Activated CD4-positive, alpha-beta T cell treated with anti-CD3 and anti-CD28 coated beads for 36 hours (primary cell): ENCODE results near the gene CDH4. TPM values are rescaled to one million over a fixed set of nuclear protein-coding genes. Genes with fewer than 3 reads are reported as not detected.

Source experiments
- ATAC-seq: fragments of 200-7000 bp; cut with Tn5 transposase; one replicate; pipeline ENCODE4 v1.10.0; 2021; ENCODE audit warnings: mild to moderate bottlenecking, moderate library complexity
- CTCF ChIA-PET: fragments of 350-600 bp; sonication (Branson Sonifier 250); formaldehyde crosslinking; loops from one replicate; lab custom pipeline; 2021; ENCODE audit warnings: antibody characterized with exemption; lab: Charles Lee
- POLR2A ChIA-PET: fragments of 350-600 bp; sonication (Branson Sonifier 250); formaldehyde crosslinking; loops from one replicate; lab custom pipeline; 2021; ENCODE audit warnings: antibody characterized with exemption, inconsistent platforms; lab: Charles Lee
- DNase-seq: peaks from one replicate; pipeline ENCODE4 v3.0.0-alpha.2; 2020
- H3K27ac Mint-ChIP-seq: one replicate; pipeline ENCODE4 v1.8.0; 2021; ENCODE audit warnings: mixed read lengths
- H3K27me3 Mint-ChIP-seq: one replicate; pipeline ENCODE4 v1.8.0; 2021; ENCODE audit warnings: mixed read lengths
- H3K36me3 Mint-ChIP-seq: one replicate; pipeline ENCODE4 v1.8.0; 2021; ENCODE audit warnings: low read depth, mixed read lengths
- H3K4me1 Mint-ChIP-seq: one replicate; pipeline ENCODE4 v1.8.0; 2021; ENCODE audit warnings: mixed read lengths
- H3K4me3 Mint-ChIP-seq: one replicate; pipeline ENCODE4 v1.8.0; 2021; ENCODE audit warnings: mild to moderate bottlenecking, moderate library complexity, mixed read lengths
- H3K9me3 Mint-ChIP-seq: one replicate; pipeline ENCODE4 v1.8.0; 2021; ENCODE audit warnings: low read depth, mixed read lengths
- intact Hi-C, 2 experiments: fragments of 100-400 bp; cut with DNase I in 1 of 2; cut with micrococcal nuclease in 1 of 2; formaldehyde crosslinking; loops; one replicate each; pipeline versions ENCODE4 v1.14.2 to v1.15.1; 2022 to 2024; cut with DNase I, micrococcal nuclease
- total RNA-seq, 2 experiments: library from RNA; stranded (reverse); gene quantifications; one replicate each; pipeline ENCODE4 v1.2.3, GENCODE V29; 2021

The CDH4 gene
- total RNA-seq, 2 experiments from 2014 or later = not detected

GRCh38 chr20:61684136-61684535, 432.1 kb downstream of the CDH4 start:
- no peak overlapping the region for H3K27ac Mint-ChIP-seq
- H3K4me1 Mint-ChIP-seq = no peaks in the 10 kb centered on the region
- ChIA-PET POLR2A (no interaction called here), CTCF (no interaction called here)
- no peak overlapping the region for H3K4me3 Mint-ChIP-seq
- no peaks in the 10 kb centered on the region for H3K27me3 Mint-ChIP-seq
- DNase-seq = no peak
- no peaks in the 10 kb centered on the region for H3K9me3 Mint-ChIP-seq
- H3K36me3 Mint-ChIP-seq = no peaks in the 10 kb centered on the region
- intact Hi-C loops = no loop called here
- no peak for ATAC-seq

DNA sequence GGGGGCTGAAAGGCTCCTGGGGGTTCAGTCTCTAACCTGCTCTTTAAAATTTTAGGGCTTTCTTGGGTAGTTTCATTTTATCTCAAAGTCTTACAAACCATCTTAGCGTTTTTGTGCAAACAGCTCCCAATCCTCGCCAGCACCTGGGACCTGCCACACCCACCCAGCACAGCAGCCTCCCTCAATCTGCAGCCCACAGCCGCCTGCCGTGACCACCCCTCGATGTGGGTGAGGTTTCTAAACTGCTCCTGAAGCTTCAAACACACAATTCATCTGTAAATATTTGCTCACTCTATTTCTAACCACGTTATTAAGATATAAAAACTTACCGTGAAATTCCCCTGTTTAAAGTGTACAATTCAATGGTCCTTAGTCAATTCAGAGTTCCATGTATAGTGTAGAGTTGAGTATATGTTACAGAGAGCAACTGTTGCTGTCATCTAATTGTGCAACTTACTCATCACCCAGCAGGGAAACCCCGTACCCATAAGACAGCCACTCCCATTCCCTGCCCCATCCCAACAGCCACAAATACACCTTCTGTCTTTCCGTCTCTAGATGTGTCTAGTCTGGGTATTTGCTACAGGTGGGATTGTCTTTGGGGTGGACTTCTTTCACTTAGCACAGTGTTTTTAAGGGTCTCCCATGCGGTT, 432.6 kb downstream of the CDH4 start:
- no peak overlapping the region for H3K4me3 Mint-ChIP-seq
- ChIA-PET CTCF (no interaction called here), POLR2A (no interaction called here)
- H3K4me1 Mint-ChIP-seq = no peaks in the 10 kb centered on the region
- H3K27ac Mint-ChIP-seq = no peak overlapping the region
- intact Hi-C loops = no loop called here
- DNase-seq (no peak), ATAC-seq (no peak)
- no peaks in the 10 kb centered on the region for H3K9me3 Mint-ChIP-seq
- H3K27me3 Mint-ChIP-seq = peaks cover 2% of the 10 kb centered on the region
- H3K36me3 Mint-ChIP-seq = no peaks in the 10 kb centered on the region

DNA sequence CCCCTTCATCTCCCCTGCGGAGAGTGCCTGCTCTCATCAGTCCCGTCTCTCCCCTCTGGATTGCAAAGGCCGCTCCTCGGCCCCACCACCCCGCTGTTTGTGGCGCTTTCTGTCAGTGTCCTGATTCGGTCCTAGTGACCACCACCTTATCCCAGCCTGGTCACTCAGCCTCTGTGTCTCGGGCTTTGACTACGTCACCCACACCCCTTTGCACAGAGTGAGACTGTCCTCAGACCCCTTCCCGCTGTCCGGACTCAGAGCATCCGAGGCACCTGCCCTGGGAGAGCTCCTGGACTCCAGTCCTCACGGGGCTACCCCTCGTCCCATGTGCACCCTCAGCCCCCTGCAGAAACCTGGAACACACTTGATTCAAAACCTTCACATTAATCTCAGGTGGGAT, 433.4 kb downstream of the CDH4 start:
- intact Hi-C loops = no loop called here
- no peak overlapping the region for H3K4me3 Mint-ChIP-seq
- no peaks in the 10 kb centered on the region for H3K9me3 Mint-ChIP-seq
- H3K4me1 Mint-ChIP-seq = no peaks in the 10 kb centered on the region
- no peak overlapping the region for H3K27ac Mint-ChIP-seq
- ChIA-PET POLR2A (no interaction called here), CTCF (no interaction called here)
- H3K27me3 Mint-ChIP-seq = peaks cover 2% of the 10 kb centered on the region
- ATAC-seq (no peak), DNase-seq (no peak)
- no peaks in the 10 kb centered on the region for H3K36me3 Mint-ChIP-seq

- ChIA-PET POLR2A (no interaction called here), CTCF (no interaction called here)
- DNase-seq (no peak), ATAC-seq (no peak)
- no peak overlapping the region for H3K27ac Mint-ChIP-seq
- no peaks in the 10 kb centered on the region for H3K4me1 Mint-ChIP-seq
- H3K9me3 Mint-ChIP-seq = no peaks in the 10 kb centered on the region
- intact Hi-C loops = no loop called here
- no peak overlapping the region for H3K4me3 Mint-ChIP-seq
- no peaks in the 10 kb centered on the region for H3K36me3 Mint-ChIP-seq
- H3K27me3 Mint-ChIP-seq = peaks cover 2% of the 10 kb centered on the region
Measured at GRCh38 chr20:61686051-61686936, 434.2 kb downstream of the CDH4 start.

DNA sequence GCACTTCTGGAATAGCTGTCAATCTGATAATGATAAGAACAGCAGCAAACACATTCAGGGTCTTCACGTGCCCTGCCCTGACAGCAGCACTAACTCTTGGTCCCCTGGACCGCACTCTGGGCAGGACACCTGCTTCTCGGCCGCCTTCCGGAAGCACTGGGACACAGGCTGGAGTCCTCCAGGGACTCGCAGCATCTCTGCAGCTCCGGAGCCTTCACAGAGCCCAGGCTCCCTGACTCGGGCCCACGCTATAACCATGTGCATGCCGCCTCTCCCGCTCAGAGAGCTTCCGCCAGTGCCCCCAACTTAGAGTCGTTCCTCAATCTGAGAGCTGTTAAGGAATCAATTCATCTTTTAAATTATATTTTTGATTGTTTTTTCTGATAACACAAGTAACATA, 436.4 kb downstream of the CDH4 start:
- H3K27ac Mint-ChIP-seq = no peak overlapping the region
- peaks cover 4% of the 10 kb centered on the region for H3K27me3 Mint-ChIP-seq
- no peak overlapping the region for H3K4me3 Mint-ChIP-seq
- ATAC-seq (no peak), DNase-seq (no peak)
- intact Hi-C loops = no loop called here
- no peaks in the 10 kb centered on the region for H3K36me3 Mint-ChIP-seq
- H3K9me3 Mint-ChIP-seq = no peaks in the 10 kb centered on the region
- no peaks in the 10 kb centered on the region for H3K4me1 Mint-ChIP-seq
- CTCF ChIA-PET = no interaction called here
- POLR2A ChIA-PET = no interaction called here

DNA sequence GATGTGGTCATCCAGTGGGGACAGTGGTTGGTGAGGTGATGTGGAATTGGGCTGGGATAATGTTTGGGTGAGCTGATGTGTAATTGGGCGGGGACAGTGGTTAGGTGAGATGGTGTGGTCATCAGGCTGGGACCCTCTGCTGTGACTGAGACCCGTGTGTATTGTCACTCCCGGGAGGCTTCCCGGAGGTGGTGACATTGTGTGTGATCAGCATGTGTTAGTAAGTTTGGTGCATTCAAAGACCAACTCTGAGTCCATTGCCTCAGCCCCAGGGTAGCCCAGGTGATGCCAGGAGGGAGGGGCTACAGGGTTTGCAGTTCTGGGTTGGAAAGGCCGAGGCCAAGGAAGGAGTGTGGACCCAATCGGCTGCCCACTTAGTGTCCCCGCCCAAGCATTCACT, 438.1 kb downstream of the CDH4 start:
- ATAC-seq = no peak
- CTCF ChIA-PET = no interaction called here
- Mint-ChIP-seq H3K27ac (no peak overlapping the region), H3K27me3 (peaks cover 4% of the 10 kb centered on the region), H3K36me3 (no peaks in the 10 kb centered on the region), H3K4me3 (no peak overlapping the region), H3K9me3 (no peaks in the 10 kb centered on the region), H3K4me1 (no peaks in the 10 kb centered on the region)
- DNase-seq = no peak
- intact Hi-C loops = no loop called here
- POLR2A ChIA-PET = no interaction called here

GRCh38 chr20:61690993-61691838, 439.2 kb downstream of the CDH4 start:
- H3K36me3 Mint-ChIP-seq = no peaks in the 10 kb centered on the region
- H3K9me3 Mint-ChIP-seq = no peaks in the 10 kb centered on the region
- H3K4me3 Mint-ChIP-seq = no peak overlapping the region
- ATAC-seq = no peak
- no peaks in the 10 kb centered on the region for H3K4me1 Mint-ChIP-seq
- no peak for DNase-seq
- ChIA-PET POLR2A (no interaction called here), CTCF (no interaction called here)
- peaks cover 4% of the 10 kb centered on the region for H3K27me3 Mint-ChIP-seq
- no peak overlapping the region for H3K27ac Mint-ChIP-seq
- intact Hi-C loops = no loop called here

DNA sequence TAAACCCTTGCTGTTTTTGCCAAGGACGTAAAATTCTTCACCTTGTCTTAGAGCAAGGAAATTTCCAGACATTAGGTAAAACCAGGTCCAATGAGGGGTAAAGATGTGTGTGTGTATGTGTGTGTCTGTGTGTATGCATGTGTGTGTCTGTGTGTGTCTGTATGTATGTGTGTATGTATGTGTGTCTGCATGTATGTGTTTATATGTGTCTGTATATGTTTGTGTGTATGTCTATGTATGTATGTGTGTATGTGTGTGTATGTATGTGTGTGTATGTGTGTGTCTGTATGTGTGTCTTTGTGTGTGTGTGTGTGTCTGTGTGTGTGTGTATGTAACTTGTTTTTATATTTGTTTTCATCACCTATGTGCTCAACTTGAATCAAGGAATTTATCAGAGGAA, 439.9 kb downstream of the CDH4 start:
- Mint-ChIP-seq H3K36me3 (no peaks in the 10 kb centered on the region), H3K27ac (no peak overlapping the region), H3K27me3 (peaks cover 5% of the 10 kb centered on the region), H3K4me1 (no peaks in the 10 kb centered on the region), H3K4me3 (no peak overlapping the region), H3K9me3 (no peaks in the 10 kb centered on the region)
- POLR2A ChIA-PET = no interaction called here
- DNase-seq (no peak), ATAC-seq (no peak)
- CTCF ChIA-PET = no interaction called here
- intact Hi-C loops = no loop called here

GRCh38 chr20:61692479-61692878, 440.4 kb downstream of the CDH4 start:
- ChIA-PET POLR2A (no interaction called here), CTCF (no interaction called here)
- intact Hi-C loops = no loop called here
- Mint-ChIP-seq H3K27me3 (peaks cover 6% of the 10 kb centered on the region), H3K4me1 (no peaks in the 10 kb centered on the region), H3K4me3 (no peak overlapping the region), H3K36me3 (no peaks in the 10 kb centered on the region), H3K27ac (no peak overlapping the region), H3K9me3 (no peaks in the 10 kb centered on the region)
- no peak for ATAC-seq
- no peak for DNase-seq

DNA sequence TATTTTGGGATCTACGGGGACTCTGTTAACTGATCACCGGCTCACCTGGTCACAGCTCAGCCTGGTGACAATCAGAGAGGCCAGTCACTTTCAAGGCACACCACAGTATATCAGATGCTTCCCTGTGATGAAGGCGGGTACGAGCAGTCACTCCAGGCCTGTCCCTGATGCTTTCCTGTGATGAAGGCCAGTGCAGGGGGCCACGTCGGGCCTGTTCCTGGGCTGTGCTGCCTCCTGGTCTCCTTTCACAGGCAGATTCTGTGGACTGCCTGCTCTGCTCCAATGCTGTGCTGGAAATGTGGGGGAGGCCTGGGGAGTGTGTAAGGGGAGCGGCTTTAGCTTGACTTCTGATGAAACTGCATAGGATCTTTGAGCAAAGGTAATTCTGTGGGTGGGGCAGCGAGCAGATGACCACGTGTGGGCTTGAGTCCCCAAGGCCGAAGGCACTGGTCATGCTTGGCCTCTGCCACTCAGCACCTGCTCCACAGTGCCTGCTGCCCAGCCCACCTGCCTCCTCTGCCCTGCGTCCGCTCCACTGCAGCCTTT, 441.1 kb downstream of the CDH4 start:
- no peaks in the 10 kb centered on the region for H3K4me1 Mint-ChIP-seq
- no peak for ATAC-seq
- CTCF ChIA-PET = no interaction called here
- no peaks in the 10 kb centered on the region for H3K9me3 Mint-ChIP-seq
- intact Hi-C loops = no loop called here
- H3K27me3 Mint-ChIP-seq = peaks cover 6% of the 10 kb centered on the region
- no peak for DNase-seq
- POLR2A ChIA-PET = no interaction called here
- H3K27ac Mint-ChIP-seq = no peak overlapping the region
- H3K4me3 Mint-ChIP-seq = no peak overlapping the region
- no peaks in the 10 kb centered on the region for H3K36me3 Mint-ChIP-seq

GRCh38 chr20:61694682-61695081, 442.6 kb downstream of the CDH4 start:
- H3K4me1 Mint-ChIP-seq = no peaks in the 10 kb centered on the region
- DNase-seq = no peak
- ChIA-PET CTCF (no interaction called here), POLR2A (no interaction called here)
- H3K27me3 Mint-ChIP-seq = peaks cover 4% of the 10 kb centered on the region
- intact Hi-C loops = no loop called here
- ATAC-seq = no peak
- H3K27ac Mint-ChIP-seq = no peak overlapping the region
- H3K9me3 Mint-ChIP-seq = no peaks in the 10 kb centered on the region
- H3K36me3 Mint-ChIP-seq = no peaks in the 10 kb centered on the region
- H3K4me3 Mint-ChIP-seq = no peak overlapping the region
